Uterus (tissue), 2 donors: ENCODE measurements around the gene CDH12.

Experiments used
- CTCF ChIP-seq, 4 experiments: fragments of 200-600 bp in 2 of 4; fragments of 450-650 bp in 2 of 4; sonication (generic) in 2 of 4; IDR thresholded peaks; one replicate each; pipeline ENCODE4 v1.5.1; 2016 to 2019; ENCODE audit warnings: antibody characterized with exemption in 4 of 4, mild to moderate bottlenecking in 2 of 4, moderate library complexity in 1 of 4
- POLR2A ChIP-seq, 2 donors: fragments of 450-650 bp; IDR thresholded peaks; one replicate each; pipeline ENCODE4 v1.6.1; 2016; ENCODE audit warnings: antibody characterized with exemption in 2 of 2, mild to moderate bottlenecking in 1 of 2, moderate library complexity in 1 of 2

GRCh38 chr5:21806943-21807342, 1046.2 kb downstream of the CDH12 start:
- no peak for TF ChIP-seq CTCF (IDR thresholded peaks at IDR 0.05)
- TF ChIP-seq POLR2A (IDR thresholded peaks at IDR 0.05), result no peak
